Breast epithelium (tissue), 3 donors: ENCODE data around the gene C22orf15.

ENCODE experiments used
- CTCF ChIP-seq, 3 donors: fragments of 450-650 bp; IDR thresholded peaks; one replicate each; pipeline ENCODE4 v1.5.1; 2016 to 2017; ENCODE audit warnings: antibody characterized with exemption in 3 of 3, mild to moderate bottlenecking in 3 of 3, moderate library complexity in 3 of 3
- POLR2A ChIP-seq: fragments of 450-650 bp; IDR thresholded peaks from one replicate; pipeline ENCODE4 v1.6.1; 2016; ENCODE audit warnings: antibody characterized with exemption, mild to moderate bottlenecking, moderate library complexity
- POLR2AphosphoS5 ChIP-seq, 3 donors: sonication (generic); formaldehyde crosslinking; IDR thresholded peaks; one replicate each; pipeline ENCODE4 v1.6.1; 2017; ENCODE audit warnings: antibody characterized with exemption in 3 of 3

- TF ChIP-seq CTCF (IDR thresholded peaks at IDR 0.05) (no peak), POLR2A (no peak), POLR2AphosphoS5 (IDR thresholded peaks at IDR 0.05) (no peak)
These were observed 13.1 kb downstream of the C22orf15 start for GRCh38 chr22:23775779-23776375.
